BJ (cell line): ENCODE data around the gene FOXL2. TPM values are rescaled to one million over a fixed set of nuclear protein-coding genes. Genes with fewer than 3 reads are reported as not detected.

ENCODE experiments used
- CTCF ChIA-PET: fragments of 350-600 bp; formaldehyde crosslinking; extraction: SDS; loops from one replicate; lab custom pipeline; 2021; ENCODE audit warnings: antibody characterized with exemption, inconsistent platforms; lab: Yijun Ruan, JAX
- POLR2A ChIA-PET: fragments of 300-600 bp; sonication (Branson Sonifier 250); formaldehyde crosslinking; extraction: SDS; loops from one replicate; lab custom pipeline; 2021; ENCODE audit warnings: antibody characterized with exemption; lab: Charles Lee
- DNase-seq: peaks from one replicate; pipeline ENCODE4 v3.0.0-alpha.2; 2011; ENCODE audit warnings: low read depth
- H3K27me3 ChIP-seq: 2 replicates; pipeline ENCODE4 v1.6.0; 2011; ENCODE audit warnings: low read length; ENCODE audit not compliant: control insufficient read depth, insufficient read depth
- H3K36me3 ChIP-seq: 2 replicates; pipeline ENCODE4 v1.5.1; 2011; ENCODE audit warnings: low read length; ENCODE audit not compliant: control insufficient read depth, insufficient read depth
- H3K4me3 ChIP-seq: 2 replicates; pipeline ENCODE4 v1.5.1; 2011; ENCODE audit warnings: low read depth, mild to moderate bottlenecking, control low read depth, low read length
- polyA plus RNA-seq: library from polyadenylated mRNA; depleted of rRNA; stranded (reverse); fragments of >200 nt; gene quantifications from 2 replicates; pipeline ENCODE4 v1.2.3, GENCODE V29; 2011
- TF ChIP-seq, protein P1 (sequence below): IDR thresholded peaks from 2 replicates; pipeline ENCODE4 v1.5.1; 2011; ENCODE audit warnings: low read depth, mild to moderate bottlenecking, control low read depth, inconsistent platforms, low read length, moderate library complexity; ENCODE audit not compliant: insufficient read depth

The FOXL2 gene
- polyA plus RNA-seq, 1 experiment = 0.05 TPM

DNA sequence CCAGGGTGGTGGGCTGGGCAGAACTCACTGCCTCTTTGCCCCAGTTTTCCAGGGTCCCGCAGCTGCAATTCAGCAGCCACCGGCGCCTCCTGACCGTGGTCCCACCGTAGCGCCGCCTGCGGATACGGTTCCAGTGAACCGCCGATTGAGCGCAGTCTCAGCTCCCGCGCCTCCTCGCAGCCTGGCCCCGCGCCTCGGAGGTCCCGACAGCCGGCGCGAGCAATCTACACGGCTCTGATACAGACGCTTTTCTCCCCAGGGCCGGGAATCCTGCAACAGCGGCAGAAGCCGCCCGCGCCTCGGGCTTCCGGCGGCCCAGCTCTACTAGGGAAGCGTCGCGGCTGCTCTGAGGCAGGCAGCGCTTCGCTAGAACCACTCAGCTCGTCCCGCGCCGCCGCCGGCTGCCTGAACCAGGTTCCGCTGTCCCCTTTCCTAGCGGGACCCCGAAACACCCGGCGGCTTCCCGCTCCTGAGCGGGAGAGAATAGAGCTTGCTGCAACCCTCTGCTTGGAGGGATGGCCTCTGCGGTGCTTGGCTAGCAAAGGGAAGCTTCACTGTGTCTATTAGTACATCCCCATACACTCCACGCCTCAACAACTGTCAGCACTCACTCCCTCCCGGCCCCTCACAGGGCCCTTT lies 3.2 kb upstream of the FOXL2 start:
- Histone ChIP-seq H3K27me3 (peaks cover 47% of the 10 kb centered on the region), H3K4me3 (peak overlapping the region; percentile 22), H3K36me3 (no peaks in the 10 kb centered on the region)
- POLR2A ChIA-PET = no interaction called here
- TF ChIP-seq, protein P1, sequence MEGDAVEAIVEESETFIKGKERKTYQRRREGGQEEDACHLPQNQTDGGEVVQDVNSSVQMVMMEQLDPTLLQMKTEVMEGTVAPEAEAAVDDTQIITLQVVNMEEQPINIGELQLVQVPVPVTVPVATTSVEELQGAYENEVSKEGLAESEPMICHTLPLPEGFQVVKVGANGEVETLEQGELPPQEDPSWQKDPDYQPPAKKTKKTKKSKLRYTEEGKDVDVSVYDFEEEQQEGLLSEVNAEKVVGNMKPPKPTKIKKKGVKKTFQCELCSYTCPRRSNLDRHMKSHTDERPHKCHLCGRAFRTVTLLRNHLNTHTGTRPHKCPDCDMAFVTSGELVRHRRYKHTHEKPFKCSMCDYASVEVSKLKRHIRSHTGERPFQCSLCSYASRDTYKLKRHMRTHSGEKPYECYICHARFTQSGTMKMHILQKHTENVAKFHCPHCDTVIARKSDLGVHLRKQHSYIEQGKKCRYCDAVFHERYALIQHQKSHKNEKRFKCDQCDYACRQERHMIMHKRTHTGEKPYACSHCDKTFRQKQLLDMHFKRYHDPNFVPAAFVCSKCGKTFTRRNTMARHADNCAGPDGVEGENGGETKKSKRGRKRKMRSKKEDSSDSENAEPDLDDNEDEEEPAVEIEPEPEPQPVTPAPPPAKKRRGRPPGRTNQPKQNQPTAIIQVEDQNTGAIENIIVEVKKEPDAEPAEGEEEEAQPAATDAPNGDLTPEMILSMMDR = no peak
- no peak for DNase-seq
- CTCF ChIA-PET = interaction anchor here (1.1 to 2.6 kb wide), 3 partner anchors 9 to 356 kb away, joined by 3 to 12 read pairs (median 3); partner anchors contain the start of gene CEP70

DNA sequence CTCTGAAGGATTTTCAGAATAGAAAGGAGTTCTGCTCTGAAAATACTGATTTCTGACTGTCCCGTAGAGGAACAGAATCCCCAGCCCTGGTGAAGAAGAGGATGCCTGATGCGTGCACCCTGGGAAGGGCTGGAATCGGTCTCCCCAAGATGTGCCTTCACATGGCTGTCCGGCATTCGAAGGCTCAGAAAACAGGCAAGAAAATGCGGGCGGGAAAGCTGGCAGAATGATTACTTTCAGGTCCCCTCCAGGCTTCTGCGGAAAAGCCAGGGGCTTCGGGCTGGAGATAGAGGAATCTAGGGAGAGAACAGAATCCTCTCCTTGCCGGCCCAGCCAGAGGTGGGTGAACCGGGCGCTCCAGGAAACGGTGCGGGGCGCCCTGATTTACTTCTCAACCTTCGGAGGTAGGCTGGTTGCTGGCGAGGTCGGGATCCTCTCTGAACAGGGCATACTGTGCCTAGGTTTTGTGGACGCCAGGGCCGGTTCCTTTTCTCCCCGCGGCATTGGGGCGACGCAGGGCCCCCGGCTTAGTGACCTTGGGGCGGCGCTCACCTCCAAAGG lies 2.6 kb upstream of the FOXL2 start:
- ChIA-PET POLR2A (no interaction called here), CTCF (interaction anchor here (1.1 to 2.6 kb wide), 3 partner anchors 9 to 355 kb away, joined by 3 to 12 read pairs (median 3); partner anchors contain the start of gene CEP70)
- Histone ChIP-seq H3K36me3 (no peaks in the 10 kb centered on the region), H3K4me3 (no peak overlapping the region), H3K27me3 (peaks cover 52% of the 10 kb centered on the region)
- TF ChIP-seq, protein P1 = no peak
- DNase-seq = no peak

DNA sequence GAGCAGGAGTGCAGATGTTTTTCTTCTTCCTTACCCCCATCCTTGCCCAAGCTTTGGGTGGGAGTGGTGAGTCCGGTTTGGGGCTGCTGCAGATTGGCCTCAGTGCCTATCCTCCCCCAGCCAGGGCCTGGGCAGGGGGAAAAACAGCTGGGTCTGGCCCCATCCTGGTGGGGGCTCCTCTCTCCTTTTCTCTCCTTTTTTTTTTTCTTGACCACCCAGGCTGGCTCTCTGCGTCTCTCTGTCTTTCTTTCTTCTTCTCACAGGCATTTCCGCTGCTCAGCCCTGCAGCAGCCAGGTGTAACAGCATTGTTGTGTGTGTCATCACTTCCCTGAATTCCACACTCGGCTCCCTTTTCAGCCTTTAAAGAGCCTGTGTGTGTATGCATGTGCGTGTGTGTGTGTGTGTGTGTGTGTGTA lies 2.1 kb upstream of the FOXL2 start:
- POLR2A ChIA-PET = no interaction called here
- TF ChIP-seq, protein P1 = no peak
- CTCF ChIA-PET = interaction anchor here (3.9 kb wide), 1 partner anchor 13 kb away, joined by 24 read pairs; no protein-coding TSS in a partner anchor
- no peak overlapping the region for H3K4me3 ChIP-seq
- no peak for DNase-seq
- no peaks in the 10 kb centered on the region for H3K36me3 ChIP-seq
- peaks cover 57% of the 10 kb centered on the region for H3K27me3 ChIP-seq

DNA sequence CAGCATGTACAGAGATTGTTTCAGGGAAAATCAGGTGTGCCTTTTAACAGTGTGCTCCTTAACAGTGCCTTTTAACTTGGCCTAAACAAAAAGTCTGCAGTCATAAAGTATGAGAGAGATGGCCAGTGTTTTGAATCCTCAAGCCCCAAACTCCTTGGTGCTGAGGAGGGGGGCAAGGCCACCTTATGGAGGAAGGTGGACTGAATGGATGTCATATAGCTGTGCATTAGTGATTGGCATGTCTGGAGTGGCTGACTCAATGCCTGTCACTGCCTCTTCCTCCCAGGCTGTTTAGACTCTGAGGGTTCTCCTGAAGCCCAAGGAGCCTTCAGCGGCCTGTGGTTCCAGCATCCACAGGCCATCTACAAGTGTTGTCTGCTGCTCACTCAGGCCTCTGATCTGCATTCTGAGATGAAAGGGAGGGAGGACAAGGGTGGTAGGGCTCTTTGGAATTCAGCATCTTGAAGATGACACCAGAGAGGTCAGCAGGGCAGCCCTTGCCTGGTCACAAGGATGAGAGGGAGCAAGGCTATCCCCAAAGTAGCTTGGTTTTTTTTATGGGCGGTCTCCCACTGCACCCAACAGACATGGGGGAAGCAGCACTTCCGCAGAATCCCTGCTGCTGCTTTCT lies 1.5 kb upstream of the FOXL2 start:
- Histone ChIP-seq H3K27me3 (peaks cover 60% of the 10 kb centered on the region), H3K4me3 (no peak overlapping the region), H3K36me3 (no peaks in the 10 kb centered on the region)
- no peak for DNase-seq
- ChIA-PET CTCF (interaction anchor here (3.9 kb wide), 1 partner anchor 12 kb away, joined by 24 read pairs; no protein-coding TSS in a partner anchor), POLR2A (no interaction called here)
- TF ChIP-seq, protein P1 = no peak
